HG02610 (cell line): ENCODE results near the gene CCDC112.
"Not testable (repeated sequence)": the region's sequence is repeated elsewhere in the genome, so short reads cannot be mapped to it uniquely, and the experiment has no call there.

ENCODE experiments used
- ATAC-seq: cut with Tn5 transposase; IDR thresholded peaks from one replicate; pipeline ENCODE4 v1.9.1; 2021; ENCODE audit warnings: mild to moderate bottlenecking, moderate library complexity; ENCODE audit not compliant: unreplicated experiment

Gene CCDC112

GRCh38 chr5:115296124-115297022, at the start of gene CCDC112:
TSS of gene CCDC112 (minus strand) at chr5:115296654. CDS start at chr5:115296543, 111 bp downstream.
- ATAC-seq = peak; percentile 77

- no peak for ATAC-seq
Observed at GRCh38 chr5:115345344-115345743, 48.9 kb upstream of the CCDC112 start.

GRCh38 chr5:115343855-115344254, 47.4 kb upstream of the CCDC112 start:
- no peak for ATAC-seq

GRCh38 chr5:115342590-115343377, 46.3 kb upstream of the CCDC112 start:
- no peak for ATAC-seq

GRCh38 chr5:115341745-115342144, 45.3 kb upstream of the CCDC112 start:
- no peak for ATAC-seq

- ATAC-seq = no peak
Observed at GRCh38 chr5:115338851-115339250, 42.4 kb upstream of the CCDC112 start.

- no peak for ATAC-seq
Observed at GRCh38 chr5:115337882-115338281, 41.4 kb upstream of the CCDC112 start.

GRCh38 chr5:115336964-115337363, 40.5 kb upstream of the CCDC112 start:
- ATAC-seq = no peak

- no peak for ATAC-seq
Observed at GRCh38 chr5:115336201-115336720, 39.8 kb upstream of the CCDC112 start.

- no peak for ATAC-seq
Observed at GRCh38 chr5:115335301-115335700, 38.8 kb upstream of the CCDC112 start.

- ATAC-seq = no peak
Observed at GRCh38 chr5:115333164-115333563, 36.7 kb upstream of the CCDC112 start.

- ATAC-seq = peak; percentile 76
Observed at GRCh38 chr5:115330830-115331229, 34.4 kb upstream of the CCDC112 start.

GRCh38 chr5:115329475-115329874, 33.0 kb upstream of the CCDC112 start:
- no peak for ATAC-seq

- not testable (repeated sequence) for ATAC-seq
Observed at GRCh38 chr5:115328617-115329274, 32.3 kb upstream of the CCDC112 start.

- ATAC-seq = no peak
Observed at GRCh38 chr5:115325296-115325959, 29.0 kb upstream of the CCDC112 start.

GRCh38 chr5:115324021-115324420, 27.6 kb upstream of the CCDC112 start:
- no peak for ATAC-seq

- no peak for ATAC-seq
Observed at GRCh38 chr5:115322729-115323128, 26.3 kb upstream of the CCDC112 start.

GRCh38 chr5:115321309-115321708, 24.9 kb upstream of the CCDC112 start:
- no peak for ATAC-seq

- ATAC-seq = no peak
Observed at GRCh38 chr5:115320515-115320914, 24.1 kb upstream of the CCDC112 start.

GRCh38 chr5:115320006-115320405, 23.6 kb upstream of the CCDC112 start:
- ATAC-seq = no peak

- ATAC-seq = no peak
Observed at GRCh38 chr5:115319007-115319406, 22.6 kb upstream of the CCDC112 start.
